Gastrocnemius medialis (tissue), 4 donors: ENCODE results near the gene CSPG4.

Experiments used
- POLR2A ChIP-seq, 2 donors: fragments of 450-650 bp; IDR thresholded peaks; one replicate each; pipeline ENCODE4 v1.6.1; 2017; ENCODE audit warnings: antibody characterized with exemption in 2 of 2, mild to moderate bottlenecking in 2 of 2, moderate library complexity in 2 of 2
- TF ChIP-seq, protein P1 (sequence below), 5 experiments: fragments of 450-650 bp in 3 of 5; fragments of 200-600 bp in 2 of 5; sonication (generic) in 2 of 5; IDR thresholded peaks in 4 of 5; conservative IDR thresholded peaks in 1 of 5; 1 replicate in 4 of 5; 2 replicates in 1 of 5; pipeline ENCODE4 v1.5.1; 2016 to 2019; ENCODE audit warnings: antibody characterized with exemption in 5 of 5, mild to moderate bottlenecking in 3 of 5, moderate library complexity in 3 of 5

DNA sequence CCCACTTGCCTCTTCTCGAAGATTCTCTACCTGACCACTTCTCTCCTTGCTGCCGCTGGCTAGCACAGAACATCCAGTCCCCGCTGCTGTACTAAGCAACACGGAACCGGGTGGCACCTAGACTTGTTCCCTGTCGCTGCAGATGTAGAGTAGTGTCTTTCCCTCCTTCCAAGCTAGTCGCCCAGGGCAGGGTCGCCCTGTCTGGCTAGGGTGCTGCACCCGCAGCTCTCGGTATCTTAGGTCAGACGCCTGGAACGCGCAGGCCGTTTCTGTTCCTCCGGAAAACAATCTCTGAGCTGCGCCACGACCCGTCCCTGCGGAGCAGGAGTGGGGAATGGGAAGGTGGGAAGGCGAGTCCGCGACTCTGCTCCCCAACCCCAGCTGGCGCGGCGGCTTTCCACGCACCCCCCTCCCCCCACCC lies 65.7 kb downstream of the CSPG4 start:
- no peak for TF ChIP-seq POLR2A (IDR thresholded peaks at IDR 0.05)
- TF ChIP-seq, protein P1, sequence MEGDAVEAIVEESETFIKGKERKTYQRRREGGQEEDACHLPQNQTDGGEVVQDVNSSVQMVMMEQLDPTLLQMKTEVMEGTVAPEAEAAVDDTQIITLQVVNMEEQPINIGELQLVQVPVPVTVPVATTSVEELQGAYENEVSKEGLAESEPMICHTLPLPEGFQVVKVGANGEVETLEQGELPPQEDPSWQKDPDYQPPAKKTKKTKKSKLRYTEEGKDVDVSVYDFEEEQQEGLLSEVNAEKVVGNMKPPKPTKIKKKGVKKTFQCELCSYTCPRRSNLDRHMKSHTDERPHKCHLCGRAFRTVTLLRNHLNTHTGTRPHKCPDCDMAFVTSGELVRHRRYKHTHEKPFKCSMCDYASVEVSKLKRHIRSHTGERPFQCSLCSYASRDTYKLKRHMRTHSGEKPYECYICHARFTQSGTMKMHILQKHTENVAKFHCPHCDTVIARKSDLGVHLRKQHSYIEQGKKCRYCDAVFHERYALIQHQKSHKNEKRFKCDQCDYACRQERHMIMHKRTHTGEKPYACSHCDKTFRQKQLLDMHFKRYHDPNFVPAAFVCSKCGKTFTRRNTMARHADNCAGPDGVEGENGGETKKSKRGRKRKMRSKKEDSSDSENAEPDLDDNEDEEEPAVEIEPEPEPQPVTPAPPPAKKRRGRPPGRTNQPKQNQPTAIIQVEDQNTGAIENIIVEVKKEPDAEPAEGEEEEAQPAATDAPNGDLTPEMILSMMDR (IDR thresholded peaks at IDR 0.05 in 4 of 5, conservative IDR thresholded peaks at IDR 0.05 in 1 of 5), result no peak
